ENCODE results near the gene GGA3.
"Not testable (repeated sequence)": the region's sequence is repeated elsewhere in the genome, so short reads cannot be mapped to it uniquely, and the experiment has no call there.

GGA3 gene

DNA sequence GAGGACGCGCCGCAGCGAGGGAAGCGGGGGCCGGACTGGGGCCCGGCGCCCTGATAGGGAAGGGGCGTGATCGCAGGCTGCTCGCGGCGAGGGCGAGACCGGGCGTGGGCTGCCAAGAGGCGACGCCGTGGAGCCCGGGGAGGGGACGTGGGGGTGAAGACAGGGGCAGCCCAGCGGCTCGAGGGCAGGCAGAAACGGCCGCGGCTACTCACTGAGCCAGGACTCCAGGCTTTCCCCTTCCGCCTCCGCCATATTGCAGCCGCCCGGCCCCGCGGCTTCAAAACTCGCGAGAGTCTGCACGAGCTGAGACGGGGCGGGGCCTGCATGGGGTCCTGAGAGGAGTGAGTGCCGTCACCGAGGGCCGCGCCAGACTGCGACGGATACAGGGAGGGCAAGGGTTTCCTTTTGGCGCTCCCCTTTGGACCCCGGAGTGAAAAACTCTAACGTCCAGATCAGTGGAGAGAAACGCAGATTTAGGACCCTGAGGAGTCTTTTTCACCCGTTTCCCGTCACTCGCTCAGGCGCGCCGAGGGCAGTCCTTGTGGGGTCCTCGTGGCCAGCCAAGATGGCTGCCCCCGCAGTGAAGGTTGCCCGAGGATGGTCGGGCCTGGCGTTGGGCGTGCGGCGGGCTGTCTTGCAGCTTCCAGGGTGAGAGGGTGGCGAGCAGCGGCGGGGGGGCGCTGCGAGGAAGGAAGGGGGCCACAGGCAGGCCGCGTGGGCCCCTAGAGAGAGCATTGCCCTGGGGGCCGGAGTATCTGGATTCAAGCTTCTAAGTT lies at the start of gene GGA3, which contains the start of gene MRPS7:
Gene GGA3, minus strand, starts transcription at position 271 of the 776 bp plus-strand sequence. Its CDS starts 19 bp downstream, at position 252.
Gene MRPS7, plus strand, starts transcription at position 544 of the 776 bp plus-strand sequence. Its CDS starts 22 bp downstream, at position 566.
- DNase-seq: peak; percentile 98

GRCh38 chr17:75308732-75309629 lies 47.6 kb upstream of the GGA3 start:
- no peak for DNase-seq

GRCh38 chr17:75307957-75308731 lies 46.7 kb upstream of the GGA3 start:
- DNase-seq: no peak

DNA sequence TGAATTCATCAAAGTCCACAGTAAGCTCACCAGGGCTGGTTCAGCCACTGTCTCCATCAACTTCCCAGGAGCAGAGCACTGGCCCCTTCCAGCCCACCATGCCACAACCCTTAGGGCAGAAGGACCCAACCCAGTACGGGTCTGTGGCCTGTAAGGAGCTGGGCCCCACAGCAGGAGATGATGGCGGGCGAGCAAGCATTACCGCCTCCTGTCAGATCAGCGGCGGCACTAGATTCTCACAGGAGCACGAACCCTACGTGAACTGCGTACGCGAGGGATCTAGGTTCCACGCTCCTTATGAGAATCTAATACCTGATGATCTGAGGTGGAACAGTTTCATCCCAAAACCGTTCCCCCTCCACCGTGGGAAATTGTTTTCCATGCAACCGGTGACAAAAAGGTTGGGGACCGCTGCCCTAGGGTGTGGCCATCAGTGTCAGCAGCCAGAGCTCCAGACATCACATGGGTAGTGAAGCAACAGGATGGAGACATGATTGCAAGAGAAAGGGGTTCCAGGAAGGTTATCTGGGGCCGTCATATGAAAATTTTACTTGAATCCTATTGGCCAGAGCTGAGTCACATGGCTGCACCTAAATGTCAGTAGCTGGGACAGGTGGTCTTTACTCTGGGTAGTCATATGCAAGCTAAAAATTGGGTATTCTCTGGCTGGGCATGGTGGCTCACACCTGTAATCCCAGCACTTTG lies 40.2 kb upstream of the GGA3 start:
- no peak for DNase-seq

DNA sequence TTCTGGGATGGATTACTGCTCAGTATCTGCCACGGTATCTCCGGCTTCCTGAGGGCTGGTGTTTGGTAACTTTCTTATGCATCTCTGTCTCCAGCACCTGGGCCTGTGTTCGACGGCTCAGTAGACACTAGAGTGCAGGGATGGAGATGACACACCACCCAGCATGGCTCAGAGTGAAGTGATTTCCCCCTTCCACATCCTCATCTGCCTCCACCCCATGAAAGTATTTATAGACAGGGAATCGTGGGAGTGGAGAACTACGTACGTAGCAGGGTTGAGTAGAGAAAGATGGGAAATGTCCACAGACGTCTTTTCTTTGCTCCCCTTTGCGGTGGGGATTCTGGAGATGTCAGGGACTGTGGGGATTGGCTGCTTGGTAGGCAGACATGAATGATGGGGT lies 39.6 kb upstream of the GGA3 start:
- no peak for DNase-seq

GRCh38 chr17:75300280-75300679 lies 38.9 kb upstream of the GGA3 start:
- DNase-seq: no peak

DNA sequence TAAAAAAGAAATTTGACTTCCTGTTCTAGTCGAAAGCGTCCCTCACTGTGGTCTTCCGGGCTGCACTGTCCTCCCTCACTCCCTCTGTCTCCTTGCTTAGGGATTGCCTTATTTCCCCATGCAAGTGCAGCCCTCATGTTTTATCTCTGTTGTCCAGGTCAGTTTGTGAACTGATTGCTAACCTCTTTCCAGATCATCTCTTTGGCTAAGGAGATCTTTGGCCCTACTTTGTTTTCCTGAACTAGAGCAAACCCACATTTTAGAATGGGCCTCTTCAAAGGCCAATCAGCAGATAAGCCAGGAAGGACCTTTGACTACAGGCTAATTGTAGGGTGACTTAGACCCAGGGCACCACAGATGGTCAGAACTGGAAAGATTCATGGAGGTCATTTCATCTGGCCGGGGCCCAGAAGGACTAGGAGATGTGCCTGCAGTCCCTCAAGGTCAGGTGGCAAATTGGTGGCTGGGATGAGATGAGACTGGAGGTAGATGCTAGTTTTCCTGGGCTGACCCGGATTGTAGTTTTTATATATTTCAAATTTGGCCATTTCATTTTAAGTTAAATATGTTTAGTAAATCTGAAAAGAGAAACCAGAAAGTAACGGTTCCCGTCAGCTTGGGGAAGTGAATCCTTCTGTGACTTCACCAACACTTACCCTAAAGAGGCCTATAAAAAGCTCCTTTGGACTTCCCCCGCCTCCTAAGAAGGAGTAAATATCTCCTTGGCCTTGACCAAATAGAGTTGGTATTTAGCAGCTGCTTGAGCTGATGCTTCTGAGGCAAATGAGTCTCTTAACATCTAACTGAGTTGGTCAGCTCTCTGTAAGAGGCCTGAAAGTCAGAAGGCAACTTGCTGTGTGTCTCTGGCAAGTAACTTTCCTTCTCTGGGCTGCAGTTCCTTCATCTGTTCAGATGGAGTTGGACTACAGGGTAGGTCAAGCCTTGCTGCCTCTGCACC lies 34.1 kb upstream of the GGA3 start:
- DNase-seq: no peak

- DNase-seq: not testable (repeated sequence)
Observed at GRCh38 chr17:75292810-75293448, 31.5 kb upstream of the GGA3 start.

GRCh38 chr17:75289832-75290337 lies 28.5 kb upstream of the GGA3 start:
- DNase-seq: peak; percentile 93

DNA sequence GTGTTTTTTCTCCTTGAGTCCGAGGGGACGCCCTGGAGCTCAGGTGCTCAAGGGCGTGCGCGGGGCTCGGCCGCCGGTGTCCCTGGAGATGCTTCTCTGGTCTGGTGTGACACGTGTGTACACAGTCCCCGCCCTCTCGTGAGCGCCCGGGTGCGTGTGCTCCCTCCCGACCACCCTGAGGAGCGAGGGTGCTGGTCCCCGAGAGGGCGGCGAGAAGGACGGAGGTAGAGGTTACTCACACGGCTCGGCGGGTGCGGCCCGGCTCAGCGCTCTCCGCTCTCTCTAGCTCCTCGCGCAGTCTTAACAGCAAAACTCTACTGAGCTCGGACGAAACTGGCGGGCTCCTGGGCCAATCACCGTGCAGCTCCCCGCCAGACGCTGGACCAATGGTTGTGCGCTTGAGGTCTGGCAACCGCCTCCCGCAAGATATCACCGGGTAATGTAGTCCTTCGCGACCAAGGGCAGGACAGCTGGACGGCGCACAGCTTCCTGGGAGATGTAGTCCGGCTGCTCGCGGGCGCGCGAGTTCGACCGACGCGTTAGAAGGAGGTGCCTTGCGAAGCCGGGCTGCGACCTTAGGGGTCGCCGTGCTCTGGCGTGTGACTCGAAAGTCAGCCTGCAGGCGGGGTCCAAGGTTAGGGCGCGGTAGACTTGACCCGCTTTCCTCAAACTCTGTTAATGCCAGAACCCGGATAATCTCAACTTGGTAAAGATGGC lies 27.9 kb upstream of the GGA3 start, which contains the start of gene SLC25A19:
Gene SLC25A19, minus strand, starts transcription at position 319 of the 717 bp plus-strand sequence. CDS start 2,669 bp downstream, outside the sequence.
- DNase-seq: peak; percentile 100

- DNase-seq: peak; percentile 75
Observed at GRCh38 chr17:75288770-75289114, 27.3 kb upstream of the GGA3 start.

- no peak for DNase-seq
Observed at GRCh38 chr17:75288359-75288758, 27.0 kb upstream of the GGA3 start.

DNA sequence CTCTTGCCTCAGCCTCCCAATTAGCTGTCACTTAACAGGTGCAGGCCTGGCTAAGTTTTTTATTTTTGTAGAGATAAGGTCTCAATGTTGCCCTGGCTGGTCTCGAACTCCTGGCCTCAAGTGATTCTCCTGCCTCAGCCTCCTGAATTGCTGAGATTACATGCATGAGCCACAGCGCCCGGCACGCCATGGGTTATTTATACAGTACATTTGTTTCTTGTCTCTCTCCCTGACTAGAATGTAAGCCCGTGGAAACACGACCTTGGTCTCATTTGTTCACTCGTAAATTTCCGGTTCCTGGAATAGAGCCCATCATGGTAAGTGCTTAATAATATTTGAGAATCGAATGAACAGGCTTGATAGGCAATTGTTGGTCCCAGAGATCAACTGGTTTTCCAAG lies 25.8 kb upstream of the GGA3 start:
- DNase-seq: no peak

DNA sequence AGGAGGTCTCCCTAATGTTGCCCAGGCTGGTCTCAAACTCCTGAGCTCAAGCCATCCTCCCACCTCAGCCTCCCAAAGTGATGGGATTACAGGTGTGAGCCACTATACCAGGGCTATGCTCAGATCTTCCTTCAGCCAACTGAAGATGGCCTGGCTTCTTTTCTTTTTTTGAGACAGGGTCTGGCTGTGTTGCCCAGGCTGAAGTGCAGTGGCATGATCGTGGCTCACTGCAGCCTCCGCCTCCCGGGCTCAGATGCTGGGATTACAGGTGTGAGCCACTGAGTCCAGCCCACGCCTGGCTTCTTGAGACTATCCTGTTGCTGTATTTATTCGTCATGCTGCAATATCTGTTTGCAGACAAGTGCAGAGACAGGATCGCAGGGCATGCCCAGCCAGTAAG lies 23.7 kb upstream of the GGA3 start:
- no peak for DNase-seq

DNA sequence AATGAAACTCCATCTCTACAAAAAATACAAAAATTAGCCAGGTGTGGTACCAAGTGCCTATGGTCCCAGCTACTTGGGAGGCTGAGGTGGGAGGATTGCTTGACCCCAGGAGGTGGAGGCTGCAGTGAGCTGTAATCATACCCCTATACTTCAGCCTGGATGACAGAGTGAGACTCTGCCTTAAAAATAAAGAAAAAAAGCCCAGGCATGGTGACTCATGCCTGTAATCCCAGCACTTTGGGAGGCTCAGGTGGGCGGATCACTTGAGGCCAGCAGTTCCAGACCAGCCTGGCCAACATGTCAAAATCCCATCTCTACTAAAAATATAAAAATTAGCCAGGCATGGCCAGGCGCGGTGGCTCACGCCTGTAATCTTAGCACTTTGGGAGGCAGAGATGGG lies 18.8 kb upstream of the GGA3 start:
- DNase-seq: not testable (repeated sequence)

DNA sequence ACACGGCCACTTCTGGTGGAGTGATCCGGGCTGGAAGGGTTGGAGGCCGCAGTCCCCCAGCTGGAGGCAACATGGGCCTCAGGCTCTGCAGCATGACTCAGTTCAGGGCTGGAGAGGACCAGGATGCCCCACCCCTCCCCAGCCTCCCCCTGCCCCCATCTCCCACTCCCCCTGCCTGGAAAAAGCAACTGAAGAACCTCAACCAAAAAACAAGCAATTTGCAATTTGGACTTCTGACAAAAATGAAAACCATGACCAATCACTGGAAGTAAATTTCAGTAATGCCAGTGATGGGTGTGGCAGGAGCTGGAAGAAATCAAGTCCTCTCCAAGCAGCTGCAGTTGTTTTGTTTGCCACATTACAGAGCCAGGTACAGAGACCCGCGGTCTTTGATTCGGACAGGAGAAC lies 16.3 kb upstream of the GGA3 start:
- no peak for DNase-seq

DNA sequence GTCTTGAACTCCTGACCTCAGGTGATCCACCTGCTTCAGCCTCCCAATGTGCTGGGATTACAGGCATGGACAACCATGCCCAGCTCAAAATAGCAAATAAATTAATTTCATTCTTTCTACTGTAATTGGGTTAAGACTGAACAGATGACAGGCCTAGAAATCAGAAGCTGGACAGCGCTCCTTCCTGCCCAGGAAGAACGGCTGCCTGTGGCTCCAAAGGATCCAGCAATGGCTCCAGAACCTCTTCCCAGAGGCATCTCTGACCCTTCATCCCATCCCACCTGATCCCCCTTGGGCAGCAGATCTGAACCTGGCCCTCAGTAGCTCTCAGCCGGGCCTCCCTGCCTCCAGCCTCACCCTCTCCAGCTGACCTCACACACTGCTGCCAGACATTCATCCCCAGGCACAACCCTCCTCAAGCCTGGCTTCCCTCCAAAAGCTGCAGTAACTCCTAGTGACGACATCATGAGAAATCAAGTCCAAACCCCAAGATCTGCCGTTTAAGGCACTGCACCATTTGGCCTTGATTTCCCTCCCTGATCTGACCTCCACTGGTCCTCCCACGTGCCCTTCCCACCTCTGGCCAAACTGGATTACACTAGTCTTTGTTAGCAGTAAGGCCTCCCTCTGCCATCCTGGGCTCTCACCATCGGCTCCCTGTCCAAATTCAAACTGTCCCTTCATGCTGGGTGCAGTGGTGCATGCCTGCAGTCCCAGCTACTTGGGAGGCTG lies 12.7 kb upstream of the GGA3 start:
- DNase-seq: no peak

- DNase-seq: no peak
Observed at GRCh38 chr17:75272848-75273184, 11.4 kb upstream of the GGA3 start.
